Erythroblast (primary cell): ENCODE measurements around the gene MLLT10.

Experiments
- GATA1 ChIP-seq: IDR thresholded peaks from 2 replicates; pipeline ENCODE4 v1.6.1; 2011; ENCODE audit warnings: low read depth, mild to moderate bottlenecking, control low read depth, low read length, moderate library complexity
- POLR2A ChIP-seq: IDR thresholded peaks from 2 replicates; pipeline ENCODE4 v1.6.1; 2011; ENCODE audit warnings: mild to moderate bottlenecking, low read length

GRCh38 chr10:21513405-21513788 lies 20.6 kb upstream of the MLLT10 start:
- TF ChIP-seq POLR2A (no peak), GATA1 (no peak)
